ENCODE data around the gene DCAF12.
"Not testable (repeated sequence)": the region's sequence is repeated elsewhere in the genome, so short reads cannot be mapped to it uniquely, and the experiment has no call there.

GRCh38 chr9:34038851-34039250, 87.6 kb downstream of the DCAF12 start:
- not testable (repeated sequence) for TF ChIP-seq POLR2A, CTCF (IDR thresholded peaks at IDR 0.05)

Measured in uterus (tissue), 2 donors.